Superior temporal gyrus (tissue), 1 donor: ENCODE measurements around the gene SPANXN2.
A peak's percentile ranks its signal among the peaks of the same experiment; 100 is the strongest.
"Not testable (repeated sequence)": the region's sequence is repeated elsewhere in the genome, so short reads cannot be mapped to it uniquely, and the experiment has no call there.

Source experiments
- DNase-seq: peaks from one replicate; pipeline ENCODE4 v3.0.0-alpha.2; 2016; ENCODE audit errors: extremely low spot score

Gene SPANXN2

GRCh38 chrX:143720652-143721051, at the start of gene SPANXN2:
Gene SPANXN2, minus strand, starts transcription at chrX:143720752. Its CDS starts 84 bp downstream, at chrX:143720668.
- not testable (repeated sequence) for DNase-seq

- no peak for DNase-seq
Measured at GRCh38 chrX:143768976-143769375, 48.4 kb upstream of the SPANXN2 start.

- DNase-seq: not testable (repeated sequence)
Measured at GRCh38 chrX:143767789-143768188, 47.2 kb upstream of the SPANXN2 start.

GRCh38 chrX:143757887-143758286, 37.3 kb upstream of the SPANXN2 start:
- DNase-seq: no peak

- no peak for DNase-seq
Measured at GRCh38 chrX:143757375-143757774, 36.8 kb upstream of the SPANXN2 start.

GRCh38 chrX:143754183-143754582, 33.6 kb upstream of the SPANXN2 start:
- no peak for DNase-seq

- DNase-seq: no peak
Measured at GRCh38 chrX:143733866-143734265, 13.3 kb upstream of the SPANXN2 start.

GRCh38 chrX:143726296-143726695, 5.7 kb upstream of the SPANXN2 start:
- DNase-seq: no peak

GRCh38 chrX:143701460-143701859, 19.1 kb downstream of the SPANXN2 start:
- DNase-seq: no peak

GRCh38 chrX:143694885-143695284, 25.7 kb downstream of the SPANXN2 start:
- no peak for DNase-seq

GRCh38 chrX:143683486-143683885, 37.1 kb downstream of the SPANXN2 start:
- DNase-seq: no peak

GRCh38 chrX:143674926-143675325, 45.6 kb downstream of the SPANXN2 start:
- DNase-seq: no peak

GRCh38 chrX:143669395-143669794, 51.2 kb downstream of the SPANXN2 start:
- DNase-seq: no peak

- peak; percentile 40 for DNase-seq
Measured at GRCh38 chrX:143664302-143664701, 56.2 kb downstream of the SPANXN2 start.

GRCh38 chrX:143663755-143664154, 56.8 kb downstream of the SPANXN2 start:
- no peak for DNase-seq
